K562 (cell line): ENCODE results near the gene KCNJ13. TPM values are rescaled to one million over a fixed set of nuclear protein-coding genes. Genes with fewer than 3 reads are reported as not detected.

Source experiments
- ATAC-seq: fragments of 200-7000 bp; cut with Tn5 transposase; 3 replicates; pipeline ENCODE4 v1.9.1; 2020; ENCODE audit warnings: moderate library complexity
- BruUV-seq: library from RNA; stranded (reverse); fragments of 400-500 nt; replicated peaks from 2 replicates; lab custom pipeline; 2021; lab: Mats Ljungman, UMichigan
- CTCF ChIA-PET: fragments of 300-600 bp; formaldehyde crosslinking; extraction: SDS; loops from one replicate; lab custom pipeline; 2021; ENCODE audit warnings: low intra/inter-chr PET ratio; lab: Yijun Ruan, JAX
- POLR2A ChIA-PET: fragments of 300-600, 350-650 bp; sonication (Branson Sonifier 250); formaldehyde crosslinking; extraction: SDS; loops from one replicate; lab custom pipeline; 2021; ENCODE audit warnings: antibody characterized with exemption, inconsistent platforms; lab: Yijun Ruan, JAX
- DNase-seq, 4 experiments: peaks; one replicate each; pipeline versions ENCODE4 v3.0.0 to v3.0.0-alpha.2; 2011 to 2018; ENCODE audit warnings: low spot score in 3 of 4, mixed read lengths in 3 of 4; ENCODE audit errors: extremely low read depth in 1 of 4
- FAIRE-seq: peaks from 2 replicates; lab custom pipeline; 2011; peaks lifted over from hg19 to GRCh38; lab: Jason Lieb, UNC
- H2AFZ ChIP-seq: 2 replicates; pipeline ENCODE4 v1.6.0; 2011; ENCODE audit warnings: low read depth, low read length, control low read depth, inconsistent platforms
- H3K27ac ChIP-seq: fragments of 200-600 bp; 3 replicates; pipeline ENCODE4 v1.8.0; 2011; ENCODE audit warnings: low read depth, mild to moderate bottlenecking, control low read depth, inconsistent platforms, low read length, moderate library complexity, mixed read lengths; ENCODE audit errors: extremely low read depth
- H3K27me3 ChIP-seq, 2 experiments: fragments of 300-600 bp in 1 of 2; 2 replicates in 1 of 2; 3 replicates in 1 of 2; pipeline versions ENCODE4 v1.6.0 to v1.8.0; 2011; ENCODE audit warnings: inconsistent platforms in 2 of 2, low read length in 2 of 2, mild to moderate bottlenecking in 1 of 2, mixed read lengths in 1 of 2, moderate library complexity in 1 of 2; ENCODE audit not compliant: control insufficient read depth in 2 of 2, insufficient read depth in 2 of 2
- H3K36me3 ChIP-seq: fragments of 300-600 bp; 3 replicates; pipeline ENCODE4 v1.8.0; 2011; ENCODE audit warnings: mild to moderate bottlenecking, low read length, inconsistent platforms; ENCODE audit not compliant: control insufficient read depth, insufficient read depth
- H3K4me1 ChIP-seq, 2 experiments: fragments of 200-600 bp in 1 of 2; replicated peaks in 1 of 2; 2 replicates in 1 of 2; 3 replicates in 1 of 2; pipeline versions ENCODE4 v1.5.1 to v1.8.0; 2011; ENCODE audit warnings: inconsistent platforms in 2 of 2, low read length in 2 of 2, mild to moderate bottlenecking in 1 of 2, mixed read lengths in 1 of 2, moderate library complexity in 1 of 2; ENCODE audit not compliant: control insufficient read depth in 2 of 2, insufficient read depth in 2 of 2
- H3K4me2 ChIP-seq: 2 replicates; pipeline ENCODE4 v1.6.1; 2011; ENCODE audit warnings: low read length, control low read depth, inconsistent platforms, mixed read lengths; ENCODE audit not compliant: insufficient read depth
- H3K4me3 ChIP-seq: fragments of 200-600 bp; sonication (generic), shearing (Covaris generic); 2 replicates; pipeline ENCODE4 v1.5.1; 2016; ENCODE audit warnings: control low read depth, inconsistent platforms
- H3K79me2 ChIP-seq: fragments of 200-600 bp; 3 replicates; pipeline ENCODE4 v1.8.0; 2011; ENCODE audit warnings: low read length, inconsistent platforms; ENCODE audit not compliant: control insufficient read depth, insufficient read depth
- H3K9ac ChIP-seq, 2 experiments: 2 replicates each; pipeline versions ENCODE4 v1.6.0 to v1.6.1; 2011; ENCODE audit warnings: low read depth in 2 of 2, low read length in 2 of 2, control low read depth in 1 of 2, inconsistent platforms in 1 of 2, mild to moderate bottlenecking in 1 of 2, mixed read lengths in 1 of 2; ENCODE audit not compliant: insufficient read depth in 1 of 2
- H3K9me1 ChIP-seq: one replicate; pipeline ENCODE4 v1.6.0; 2011; ENCODE audit warnings: inconsistent platforms, mild to moderate bottlenecking, low read length, moderate library complexity; ENCODE audit not compliant: control insufficient read depth, insufficient read depth
- H3K9me3 ChIP-seq: replicated peaks from 2 replicates; pipeline ENCODE4 v1.5.1; 2011; ENCODE audit warnings: low read depth, low read length, inconsistent platforms; ENCODE audit not compliant: control insufficient read depth, insufficient read depth
- H4K20me1 ChIP-seq: replicated peaks from 2 replicates; pipeline ENCODE4 v1.6.1; 2011; ENCODE audit warnings: low read length, inconsistent platforms, mixed read lengths; ENCODE audit not compliant: control insufficient read depth, insufficient read depth
- ATF3 ChIP-seq, 2 experiments: fragments of 450-650 bp in 1 of 2; sonication (generic) in 1 of 2; formaldehyde crosslinking in 1 of 2; IDR thresholded peaks in 1 of 2; conservative IDR thresholded peaks in 1 of 2; 2 replicates each; pipeline versions ENCODE4 v1.6.1 to v1.8.1; 2016 to 2023; ENCODE audit warnings: mild to moderate bottlenecking in 2 of 2, moderate library complexity in 2 of 2, inconsistent platforms in 1 of 2, missing genetic modification reagents in 1 of 2
- ELK1 ChIP-seq: sonication (generic); formaldehyde crosslinking; IDR thresholded peaks from 2 replicates; pipeline ENCODE4 v1.8.1; 2022; ENCODE audit warnings: missing genetic modification reagents
- FOXJ3 ChIP-seq: sonication (generic); formaldehyde crosslinking; IDR thresholded peaks from 2 replicates; pipeline ENCODE4 v1.4.0; 2020; ENCODE audit warnings: mild to moderate bottlenecking, missing genetic modification reagents
- ILF3 ChIP-seq: fragments of 450-650 bp; IDR thresholded peaks from 2 replicates; pipeline ENCODE4 v1.6.1; 2018; ENCODE audit warnings: antibody characterized with exemption, mild to moderate bottlenecking, moderate library complexity, borderline replicate concordance
- IRF2 ChIP-seq: sonication (generic); formaldehyde crosslinking; IDR thresholded peaks from 2 replicates; pipeline ENCODE4 v1.8.1; 2022; ENCODE audit warnings: mild to moderate bottlenecking, missing genetic modification reagents
- PRMT5 ChIP-seq: sonication (generic); formaldehyde crosslinking; IDR thresholded peaks from 2 replicates; pipeline ENCODE4 v1.5.0; 2020; ENCODE audit warnings: missing genetic modification reagents
- RHOXF2B ChIP-seq: fragments of 250-450 bp; sonication (Bioruptor Pico); conservative IDR thresholded peaks from 2 replicates; pipeline ENCODE4 v1.5.1; 2021
- SFPQ ChIP-seq: fragments of 200-400 bp; formaldehyde crosslinking; IDR thresholded peaks from 2 replicates; pipeline ENCODE4 v1.6.1; 2017; ENCODE audit warnings: mild to moderate bottlenecking, low read depth, low read length, moderate library complexity
- TAL1 ChIP-seq: fragments of 450-650 bp; IDR thresholded peaks from 2 replicates; pipeline ENCODE4 v1.6.1; 2016; ENCODE audit warnings: mild to moderate bottlenecking
- TCF7 ChIP-seq: sonication (generic); IDR thresholded peaks from 2 replicates; pipeline ENCODE4 v1.6.1; 2016; ENCODE audit warnings: antibody characterized with exemption, borderline replicate concordance
- ZBED1 ChIP-seq: IDR thresholded peaks from 2 replicates; pipeline ENCODE4 v1.6.1; 2014
- ZBTB34 ChIP-seq: fragments of 250-450 bp; sonication (Bioruptor Pico); IDR thresholded peaks from 2 replicates; pipeline ENCODE4 v1.8.0; 2021; ENCODE audit warnings: mild to moderate bottlenecking, moderate library complexity
- ZNF143 ChIP-seq: sonication (generic); formaldehyde crosslinking; IDR thresholded peaks from 2 replicates; pipeline ENCODE4 v1.9.0; 2022; ENCODE audit warnings: mild to moderate bottlenecking, missing genetic modification reagents
- ZNF239 ChIP-seq: fragments of 250-450 bp; sonication (Bioruptor Pico); IDR thresholded peaks from 2 replicates; pipeline ENCODE4 v1.4.0; 2020; ENCODE audit warnings: mild to moderate bottlenecking
- WGBS: fragments of 100-300 bp; shearing (Covaris generic); methylation state at CpG from one replicate; pipeline ENCODE4 v1.1.6; 2016; ENCODE audit warnings: low coverage, mixed read lengths; ENCODE audit not compliant: insufficient coverage; ENCODE audit errors: missing lambda C conversion rate; 5-methylcytosine and 5-hydroxymethylcytosine counted together
- in situ Hi-C: fragments of 300-500 bp; cut with MboI; formaldehyde crosslinking; loops from 4 replicates; pipeline ENCODE4 v1.15.0; 2018; ENCODE audit warnings: inconsistent platforms, mixed read lengths
- intact Hi-C: fragments of 100-400 bp; cut with micrococcal nuclease; formaldehyde crosslinking; loops from 2 replicates; pipeline ENCODE4 v1.14.2; 2022
- polyA plus RNA-seq, 8 experiments: library from polyadenylated mRNA; depleted of rRNA in 4 of 8; stranded (reverse) in 5 of 8; unstranded in 3 of 8; fragments of >200 nt; fragmentation: Nextera tagmentation in 2 of 8; fragmentation: Illumina TruSeq in 1 of 8; extraction: Ambion mirVana in 2 of 8; extraction: Trizol in 1 of 8; gene quantifications; 2 replicates each; pipeline versions ENCODE4 v1.2.1 to v1.2.3, GENCODE V29; 2011 to 2014; ENCODE audit warnings: inconsistent platforms in 1 of 8, missing spikeins in 1 of 8
- total RNA-seq, 7 experiments: library from RNA; depleted of rRNA in 6 of 7; stranded (reverse); fragments of >200 nt in 6 of 7; fragmentation: Illumina TruSeq in 2 of 7; extraction: Trizol in 2 of 7; gene quantifications; 2 replicates each; pipeline versions ENCODE4 v1.2.1 to v1.2.3, GENCODE V29; 2011 to 2021; ENCODE audit warnings: low replicate concordance in 1 of 7

The KCNJ13 gene
- total and polyA plus RNA-seq, 9 of the 15 experiments (the other 6 are each of a cell fraction or from before 2014, with no cell fraction given): 0.45 TPM; not detected in 8

GRCh38 chr2:232721882-232722281 is 54.5 kb downstream of the KCNJ13 start (continued):
- TF ChIP-seq ATF3 (IDR thresholded peaks at IDR 0.05): no peak
- no peak for TF ChIP-seq ATF3 (CRISPR knock-in tag; conservative IDR thresholded peaks at IDR 0.05)

- peaks cover 68% of the 10 kb centered on the region for H3K79me2 ChIP-seq
- no peaks in the 10 kb centered on the region for H4K20me1 ChIP-seq
- no peak overlapping the region for H2AFZ ChIP-seq
- POLR2A ChIA-PET: no interaction called here
- no peaks in the 10 kb centered on the region for H3K27me3 ChIP-seq
- ATAC-seq (no peak), DNase-seq (no peak), FAIRE-seq (no peak)
- 57% methylated on average over 2 of the region's 2 CpGs for WGBS
- peaks cover 2% of the 10 kb centered on the region for H3K9me1 ChIP-seq
- H3K27ac ChIP-seq: no peak overlapping the region
- no peaks in the 10 kb centered on the region for H3K9me3 ChIP-seq
- peaks cover 71% of the 10 kb centered on the region for H3K36me3 ChIP-seq
- in situ Hi-C loops: no loop called here
- BruUV-seq: no TSS peak
- no peak overlapping the region for H3K4me3 ChIP-seq
- H3K4me2 ChIP-seq: no peak overlapping the region
- intact Hi-C loops: no loop called here
- H3K4me1 ChIP-seq: no peaks in the 10 kb centered on the region
- CTCF ChIA-PET: no interaction called here
- H3K9ac ChIP-seq: no peak overlapping the region
- TF ChIP-seq TAL1: no peak
- no peak for TF ChIP-seq SFPQ
- no peak for TF ChIP-seq ZBTB34 (CRISPR knock-in tag)
- no peak for TF ChIP-seq ZNF143 (CRISPR knock-in tag)
- no peak for TF ChIP-seq TCF7
- no peak for TF ChIP-seq ZNF239
- no peak for TF ChIP-seq PRMT5 (CRISPR knock-in tag)
- no peak for TF ChIP-seq ZBED1
- TF ChIP-seq FOXJ3 (CRISPR knock-in tag): no peak
- TF ChIP-seq ELK1 (CRISPR knock-in tag): no peak
- no peak for TF ChIP-seq IRF2
- TF ChIP-seq RHOXF2B: no peak
- no peak for TF ChIP-seq ILF3
These were observed 55.1 kb downstream of the KCNJ13 start for GRCh38 chr2:232721261-232721660.
